SK-N-SH treated with all-trans-retinoic acid at 6 μM for 48 hours (cell line): ENCODE data around the gene RNASEH2C.

ENCODE experiments used
- CSRNP3 ChIP-seq: fragments of 250-450 bp; sonication (Bioruptor Pico); IDR thresholded peaks from 2 replicates; pipeline ENCODE4 v1.5.1; 2021; ENCODE audit warnings: mild to moderate bottlenecking, moderate library complexity
- PATZ1 ChIP-seq: fragments of 250-450 bp; sonication (Bioruptor Pico); IDR thresholded peaks from 2 replicates; pipeline ENCODE4 v1.8.0; 2020; ENCODE audit warnings: mild to moderate bottlenecking, moderate library complexity, borderline replicate concordance
- ZFP3 ChIP-seq: fragments of 250-450 bp; sonication (Bioruptor Pico); IDR thresholded peaks from 2 replicates; pipeline ENCODE4 v1.5.0; 2020; ENCODE audit warnings: mild to moderate bottlenecking, moderate library complexity
- ZFP30 ChIP-seq: fragments of 450-650 bp; formaldehyde crosslinking; IDR thresholded peaks from 2 replicates; pipeline ENCODE4 v1.5.0; 2022; ENCODE audit warnings: mild to moderate bottlenecking, moderate library complexity
- ZNF565 ChIP-seq: fragments of 450-650 bp; formaldehyde crosslinking; conservative IDR thresholded peaks from 2 replicates; pipeline ENCODE4 v1.5.0; 2020; ENCODE audit warnings: low read depth, mild to moderate bottlenecking, moderate library complexity

- no peak for TF ChIP-seq ZNF565 (CRISPR knock-in tag)
- no peak for TF ChIP-seq PATZ1 (CRISPR knock-in tag)
- no peak for TF ChIP-seq ZFP3
- TF ChIP-seq ZFP30 (CRISPR knock-in tag): no peak
- no peak for TF ChIP-seq CSRNP3 (CRISPR knock-in tag)
These were observed 43.8 kb upstream of the RNASEH2C start for GRCh38 chr11:65764434-65764833.
